ENCODE results near the gene EMD.

- no peak for TF ChIP-seq ZNF274 (CRISPR knock-in tag; IDR thresholded peaks at IDR 0.05)
- TF ChIP-seq GABPB1 (CRISPR knock-in tag; IDR thresholded peaks at IDR 0.05) = no peak
- no peak for TF ChIP-seq ZNF75D (CRISPR knock-in tag; IDR thresholded peaks at IDR 0.05; ENCODE audit: borderline replicate concordance)
- TF ChIP-seq, protein P1, sequence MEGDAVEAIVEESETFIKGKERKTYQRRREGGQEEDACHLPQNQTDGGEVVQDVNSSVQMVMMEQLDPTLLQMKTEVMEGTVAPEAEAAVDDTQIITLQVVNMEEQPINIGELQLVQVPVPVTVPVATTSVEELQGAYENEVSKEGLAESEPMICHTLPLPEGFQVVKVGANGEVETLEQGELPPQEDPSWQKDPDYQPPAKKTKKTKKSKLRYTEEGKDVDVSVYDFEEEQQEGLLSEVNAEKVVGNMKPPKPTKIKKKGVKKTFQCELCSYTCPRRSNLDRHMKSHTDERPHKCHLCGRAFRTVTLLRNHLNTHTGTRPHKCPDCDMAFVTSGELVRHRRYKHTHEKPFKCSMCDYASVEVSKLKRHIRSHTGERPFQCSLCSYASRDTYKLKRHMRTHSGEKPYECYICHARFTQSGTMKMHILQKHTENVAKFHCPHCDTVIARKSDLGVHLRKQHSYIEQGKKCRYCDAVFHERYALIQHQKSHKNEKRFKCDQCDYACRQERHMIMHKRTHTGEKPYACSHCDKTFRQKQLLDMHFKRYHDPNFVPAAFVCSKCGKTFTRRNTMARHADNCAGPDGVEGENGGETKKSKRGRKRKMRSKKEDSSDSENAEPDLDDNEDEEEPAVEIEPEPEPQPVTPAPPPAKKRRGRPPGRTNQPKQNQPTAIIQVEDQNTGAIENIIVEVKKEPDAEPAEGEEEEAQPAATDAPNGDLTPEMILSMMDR (CRISPR knock-in tag; IDR thresholded peaks at IDR 0.05) = no peak
Measured at GRCh38 chrX:154419189-154419588, 40.1 kb downstream of the EMD start.
